ENCODE measurements around the gene GNE. TPM values are rescaled to one million over a fixed set of nuclear protein-coding genes. Genes with fewer than 3 reads are reported as not detected.

The GNE gene
- total and polyA plus RNA-seq, 7 experiments from 2014 or later = 6.4 to 18.5 (median 13.1) TPM

DNA sequence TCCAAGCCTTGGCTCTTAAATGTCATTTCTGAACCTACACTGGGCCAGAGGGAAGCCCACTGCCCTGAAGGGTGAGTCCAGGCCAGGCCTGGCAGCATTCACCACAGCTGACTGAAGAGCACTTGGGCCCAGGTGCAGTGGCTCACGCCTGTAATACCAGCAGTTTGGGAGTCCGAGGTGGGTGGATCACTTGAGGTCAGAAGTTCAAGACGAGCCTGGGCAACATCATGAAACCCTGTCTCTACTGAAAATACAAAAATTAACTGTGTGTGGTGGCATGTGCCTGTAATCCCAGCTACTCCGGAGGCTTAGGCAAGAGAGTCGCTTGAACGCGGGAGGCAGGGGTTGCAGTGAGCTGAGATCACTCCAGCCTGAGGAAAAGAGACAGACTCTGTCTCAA, 84.0 kb downstream of the GNE start:
- Histone ChIP-seq H3K36me3 (ENCODE audit: control insufficient read depth in 2 of 3, insufficient read depth in 3 of 3, low read length in 3 of 3) (no peaks in the 10 kb centered on the region), H3K27ac (ENCODE audit: low read depth, low read length) (no peak overlapping the region), H3K9me3 (ENCODE audit: control insufficient read depth in 2 of 3, low read length in 3 of 3) (no peaks in the 10 kb centered on the region), H3K4me3 (ENCODE audit: low read length) (no peak overlapping the region), H3K27me3 (ENCODE audit: control insufficient read depth in 2 of 2, insufficient read depth in 2 of 2, low read length in 2 of 2) (no peaks in the 10 kb centered on the region), H3K4me1 (ENCODE audit: control insufficient read depth in 2 of 2, insufficient read depth in 2 of 2, low read length in 2 of 2) (no peaks in the 10 kb centered on the region)
- Mint-ChIP-seq H3K27ac (no peak overlapping the region), H3K27me3 (peaks cover 0 to 9% (median 0%) of the 10 kb centered on the region in 5 donors), H3K9me3 (no peaks in the 10 kb centered on the region), H3K36me3 (no peaks in the 10 kb centered on the region), H3K4me3 (no peak overlapping the region), H3K4me1 (peaks cover 0 to 9% (median 0%) of the 10 kb centered on the region in 7 donors)
- CTCF ChIA-PET = interaction anchor here (0.6 kb wide), 1 partner anchor 71 kb away, joined by 4 read pairs; no protein-coding TSS in a partner anchor
- POLR2A ChIA-PET = interaction anchor here (0.6 kb wide), 1 partner anchor 403 kb away, joined by 6 read pairs; no protein-coding TSS in a partner anchor
- intact Hi-C loops (cut with micrococcal nuclease) = no loop called here
- ATAC-seq (no peak), DNase-seq (no peak)

DNA sequence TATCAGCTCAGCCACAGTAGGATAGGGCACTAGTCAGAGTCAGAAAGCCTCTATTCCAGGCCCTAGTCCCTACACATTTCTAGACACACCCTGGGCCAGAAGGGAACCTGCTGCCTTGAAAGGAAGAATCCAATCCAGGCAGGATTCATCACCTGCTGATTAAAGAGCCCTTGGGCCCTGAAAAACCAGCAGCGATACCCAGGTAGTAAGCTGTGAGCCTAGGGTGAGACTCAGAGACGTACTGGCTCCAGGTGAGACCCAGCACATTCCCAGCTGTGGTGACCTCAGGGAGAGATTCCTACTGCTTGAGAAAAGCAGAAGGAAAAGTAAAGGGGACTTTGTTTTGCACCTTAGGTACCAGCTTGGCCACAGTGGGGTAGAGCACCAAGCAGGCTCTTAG, 84.4 kb downstream of the GNE start:
- Histone ChIP-seq H3K4me1 (ENCODE audit: control insufficient read depth in 2 of 2, insufficient read depth in 2 of 2, low read length in 2 of 2) (no peaks in the 10 kb centered on the region), H3K27me3 (ENCODE audit: control insufficient read depth in 2 of 2, insufficient read depth in 2 of 2, low read length in 2 of 2) (no peaks in the 10 kb centered on the region), H3K27ac (ENCODE audit: low read depth, low read length) (no peak overlapping the region), H3K9me3 (ENCODE audit: control insufficient read depth in 2 of 3, low read length in 3 of 3) (no peaks in the 10 kb centered on the region), H3K36me3 (ENCODE audit: control insufficient read depth in 2 of 3, insufficient read depth in 3 of 3, low read length in 3 of 3) (no peaks in the 10 kb centered on the region), H3K4me3 (ENCODE audit: low read length) (no peak overlapping the region)
- Mint-ChIP-seq H3K4me3 (no peak overlapping the region), H3K9me3 (no peaks in the 10 kb centered on the region), H3K27ac (no peak overlapping the region), H3K36me3 (no peaks in the 10 kb centered on the region), H3K4me1 (peaks cover 0 to 5% (median 0%) of the 10 kb centered on the region in 7 donors), H3K27me3 (peaks cover 0 to 9% (median 0%) of the 10 kb centered on the region in 5 donors)
- ATAC-seq (no peak), DNase-seq (no peak)
- CTCF ChIA-PET = interaction anchor here (0.6 kb wide), 1 partner anchor 71 kb away, joined by 4 read pairs; no protein-coding TSS in a partner anchor
- intact Hi-C loops (cut with micrococcal nuclease) = no loop called here
- POLR2A ChIA-PET = interaction anchor here (0.6 kb wide), 1 partner anchor 403 kb away, joined by 6 read pairs; no protein-coding TSS in a partner anchor

DNA sequence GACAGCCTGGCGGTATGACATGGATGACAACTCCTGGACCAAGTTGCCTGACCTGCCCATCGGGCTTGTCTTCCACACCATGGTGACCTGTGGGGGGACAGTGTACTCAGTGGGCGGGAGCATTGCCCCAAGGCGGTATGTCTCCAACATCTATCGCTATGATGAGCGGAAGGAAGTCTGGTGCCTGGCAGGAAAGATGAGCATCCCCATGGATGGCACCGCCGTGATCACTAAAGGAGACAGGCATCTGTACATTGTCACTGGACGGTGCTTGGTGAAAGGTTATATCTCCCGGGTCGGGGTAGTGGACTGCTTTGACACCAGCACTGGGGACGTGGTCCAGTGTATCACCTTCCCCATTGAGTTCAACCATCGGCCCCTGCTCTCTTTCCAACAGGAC, 87.7 kb downstream of the GNE start:
- peaks cover 0 to 3% of the 10 kb centered on the region in 2 donors for H3K4me1 ChIP-seq (ENCODE audit: control insufficient read depth in 2 of 2, insufficient read depth in 2 of 2, low read length in 2 of 2)
- ChIA-PET CTCF (interaction anchor here (2.3 to 9.8 kb wide), 2 partner anchors 19 to 68 kb away, joined by 4 to 270 read pairs; no protein-coding TSS in a partner anchor), POLR2A (no interaction called here)
- ATAC-seq (no peak), DNase-seq (no peak)
- Mint-ChIP-seq H3K27me3 (peaks cover 0 to 12% (median 0%) of the 10 kb centered on the region in 5 donors), H3K36me3 (no peaks in the 10 kb centered on the region), H3K4me3 (no peak overlapping the region), H3K4me1 (peaks cover 0 to 8% (median 5%) of the 10 kb centered on the region in 7 donors), H3K27ac (no peak overlapping the region), H3K9me3 (no peaks in the 10 kb centered on the region)
- H3K27ac ChIP-seq (ENCODE audit: low read depth, low read length) = no peak overlapping the region
- no peaks in the 10 kb centered on the region for H3K9me3 ChIP-seq (ENCODE audit: control insufficient read depth in 2 of 3, low read length in 3 of 3)
- no peaks in the 10 kb centered on the region for H3K36me3 ChIP-seq (ENCODE audit: control insufficient read depth in 2 of 3, insufficient read depth in 3 of 3, low read length in 3 of 3)
- intact Hi-C loops (cut with micrococcal nuclease) = no loop called here
- H3K4me3 ChIP-seq (ENCODE audit: low read length) = no peak overlapping the region
- H3K27me3 ChIP-seq (ENCODE audit: control insufficient read depth in 2 of 2, insufficient read depth in 2 of 2, low read length in 2 of 2) = no peaks in the 10 kb centered on the region

DNA sequence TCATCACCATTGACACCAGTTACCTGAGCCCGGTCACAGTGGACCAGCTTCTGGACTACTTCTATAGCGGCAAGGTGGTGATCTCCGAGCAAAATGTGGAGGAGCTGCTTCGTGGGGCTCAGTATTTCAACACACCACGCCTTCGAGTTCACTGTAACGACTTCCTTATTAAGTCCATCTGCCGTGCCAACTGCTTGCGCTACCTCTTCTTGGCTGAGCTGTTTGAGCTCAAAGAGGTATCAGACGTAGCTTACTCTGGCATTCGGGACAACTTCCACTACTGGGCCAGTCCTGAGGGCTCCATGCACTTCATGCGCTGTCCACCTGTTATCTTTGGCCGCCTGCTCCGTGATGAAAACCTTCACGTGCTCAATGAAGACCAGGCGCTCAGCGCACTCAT, 88.5 kb downstream of the GNE start:
- ATAC-seq (no peak), DNase-seq (no peak)
- H3K9me3 Mint-ChIP-seq = no peaks in the 10 kb centered on the region
- H3K4me3 Mint-ChIP-seq = no peak overlapping the region
- Histone ChIP-seq H3K36me3 (ENCODE audit: control insufficient read depth in 2 of 3, insufficient read depth in 3 of 3, low read length in 3 of 3) (no peaks in the 10 kb centered on the region), H3K4me3 (ENCODE audit: low read length) (no peak overlapping the region), H3K27ac (ENCODE audit: low read depth, low read length) (no peak overlapping the region), H3K27me3 (ENCODE audit: control insufficient read depth in 2 of 2, insufficient read depth in 2 of 2, low read length in 2 of 2) (no peaks in the 10 kb centered on the region), H3K4me1 (ENCODE audit: control insufficient read depth in 2 of 2, insufficient read depth in 2 of 2, low read length in 2 of 2) (peaks cover 0 to 3% of the 10 kb centered on the region in 2 donors), H3K9me3 (ENCODE audit: control insufficient read depth in 2 of 3, low read length in 3 of 3) (no peaks in the 10 kb centered on the region)
- H3K36me3 Mint-ChIP-seq = no peaks in the 10 kb centered on the region
- H3K4me1 Mint-ChIP-seq = peaks cover 0 to 8% (median 6%) of the 10 kb centered on the region in 7 donors
- H3K27ac Mint-ChIP-seq = no peak overlapping the region
- ChIA-PET CTCF (interaction anchor here (1.4 to 9.8 kb wide), 3 partner anchors 18 to 67 kb away, joined by 3 to 270 read pairs (median 4); no protein-coding TSS in a partner anchor), POLR2A (interaction anchor here (0.6 to 1.2 kb wide), 2 partner anchors 18 to 25 kb away, joined by 3 read pairs; no protein-coding TSS in a partner anchor)
- peaks cover 0 to 16% (median 0%) of the 10 kb centered on the region in 5 donors for H3K27me3 Mint-ChIP-seq
- intact Hi-C loops (cut with micrococcal nuclease) = loop anchor here in 1 of 2 donors (5.0 kb wide), 2 partner anchors 47 to 132 kb away; partner anchors contain the start of gene RECK

- Mint-ChIP-seq H3K27me3 (peaks cover 0 to 16% (median 0%) of the 10 kb centered on the region in 5 donors), H3K9me3 (no peaks in the 10 kb centered on the region), H3K4me1 (peaks cover 0 to 10% (median 6%) of the 10 kb centered on the region in 7 donors), H3K36me3 (no peaks in the 10 kb centered on the region), H3K4me3 (peak within 1 kb of the TSS in 1 of 10 donors; percentile 22), H3K27ac (no peak within 1 kb of the TSS)
- ChIA-PET POLR2A (interaction anchor here (1.2 kb wide), 1 partner anchor 17 kb away, joined by 3 read pairs; no protein-coding TSS in a partner anchor), CTCF (interaction anchor here (0.9 to 9.8 kb wide), 5 partner anchors 17 to 76 kb away, joined by 3 to 270 read pairs (median 4); no protein-coding TSS in a partner anchor)
- Histone ChIP-seq H3K27me3 (ENCODE audit: control insufficient read depth in 2 of 2, insufficient read depth in 2 of 2, low read length in 2 of 2) (no peaks in the 10 kb centered on the region), H3K36me3 (ENCODE audit: control insufficient read depth in 2 of 3, insufficient read depth in 3 of 3, low read length in 3 of 3) (no peaks in the 10 kb centered on the region), H3K9me3 (ENCODE audit: control insufficient read depth in 2 of 3, low read length in 3 of 3) (no peaks in the 10 kb centered on the region), H3K4me3 (ENCODE audit: low read length) (no peak within 1 kb of the TSS), H3K4me1 (ENCODE audit: control insufficient read depth in 2 of 2, insufficient read depth in 2 of 2, low read length in 2 of 2) (peaks cover 0 to 3% of the 10 kb centered on the region in 2 donors), H3K27ac (ENCODE audit: low read depth, low read length) (no peak within 1 kb of the TSS)
- no peak for ATAC-seq
- no peak for DNase-seq
- intact Hi-C loops (cut with micrococcal nuclease) = loop anchor here in 1 of 2 donors (5.0 kb wide), 2 partner anchors 47 to 132 kb away; partner anchors contain the start of gene RECK
Observed at GRCh38 chr9:36169166-36169565, 89.1 kb downstream of the GNE start, which contains the start of gene CCIN. TSS of gene CCIN (plus strand) at chr9:36169388. CDS start at chr9:36169503, 115 bp downstream.

DNA sequence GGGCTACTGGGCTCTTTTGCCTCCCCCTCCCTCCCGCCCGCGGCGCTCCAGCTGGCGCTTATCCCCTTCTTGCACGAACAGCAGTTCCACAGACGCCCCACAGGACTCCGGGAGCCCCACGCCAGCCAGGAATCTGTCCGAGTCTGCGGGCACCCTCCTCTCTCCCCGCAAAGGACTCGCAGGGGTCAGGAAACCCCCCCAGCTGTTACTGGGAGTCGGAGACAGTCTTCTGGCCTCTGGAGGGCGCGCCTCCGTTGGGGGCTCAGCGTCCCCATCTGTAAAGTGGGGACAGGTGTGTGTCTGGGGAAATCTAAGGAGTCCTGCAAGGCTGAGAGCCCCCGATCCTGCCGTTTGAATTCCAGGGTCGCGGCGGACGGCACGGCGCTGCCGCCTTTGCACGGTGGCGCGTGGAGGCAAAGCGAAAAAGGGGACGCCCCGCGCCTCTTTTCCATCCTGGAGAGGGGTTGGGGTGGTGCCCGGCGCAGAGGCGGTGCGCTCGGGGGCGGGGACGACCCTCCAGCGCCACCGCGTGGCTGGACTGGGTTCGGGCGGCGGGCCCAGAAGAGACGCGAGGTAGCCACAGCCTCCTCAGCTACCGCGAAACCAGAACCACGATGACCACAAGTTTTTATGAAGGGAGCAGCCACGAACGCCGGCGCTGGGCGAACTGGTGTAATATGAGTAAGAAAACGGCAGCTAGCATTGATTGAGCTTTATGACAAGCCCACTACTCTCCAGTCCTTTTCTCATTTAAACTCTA, 91.9 kb downstream of the GNE start:
- ChIA-PET CTCF (interaction anchor here (0.5 to 9.8 kb wide), 21 partner anchors 10 to 1648 kb away, joined by 3 to 270 read pairs (median 4); partner anchors contain the start of genes CLTA and GLIPR2), POLR2A (interaction anchor here (0.8 to 1.1 kb wide), 2 partner anchors 30 to 63 kb away, joined by 3 to 6 read pairs; partner anchors contain the start of gene GLIPR2)
- ATAC-seq = peak; percentile 99
- Histone ChIP-seq H3K36me3 (ENCODE audit: control insufficient read depth in 2 of 3, insufficient read depth in 3 of 3, low read length in 3 of 3) (no peaks in the 10 kb centered on the region), H3K27ac (ENCODE audit: low read depth, low read length) (no peak overlapping the region), H3K27me3 (ENCODE audit: control insufficient read depth in 2 of 2, insufficient read depth in 2 of 2, low read length in 2 of 2) (no peaks in the 10 kb centered on the region), H3K4me3 (ENCODE audit: low read length) (peak overlapping the region; percentile 64), H3K4me1 (ENCODE audit: control insufficient read depth in 2 of 2, insufficient read depth in 2 of 2, low read length in 2 of 2) (peaks cover 0 to 3% of the 10 kb centered on the region in 2 donors), H3K9me3 (ENCODE audit: control insufficient read depth in 2 of 3, low read length in 3 of 3) (no peaks in the 10 kb centered on the region)
- peaks cover 2 to 17% (median 6%) of the 10 kb centered on the region in 7 donors for H3K4me1 Mint-ChIP-seq
- intact Hi-C loops (cut with micrococcal nuclease) = loop anchor here (1.0 to 5.0 kb wide), 9 partner anchors 14 to 211 kb away; partner anchors contain the start of genes GLIPR2 (in 2 of the 2), CLTA (in 1 of the 2) and RECK (in 1 of the 2)
- peak overlapping the region; percentile 47 to 69 (median 56) for H3K27ac Mint-ChIP-seq
- H3K9me3 Mint-ChIP-seq = no peaks in the 10 kb centered on the region
- H3K36me3 Mint-ChIP-seq = peaks cover 0 to 9% (median 4%) of the 10 kb centered on the region in 5 donors
- H3K27me3 Mint-ChIP-seq = peaks cover 0 to 14% (median 0%) of the 10 kb centered on the region in 5 donors
- peak overlapping the region; percentile 60 to 78 (median 70) for H3K4me3 Mint-ChIP-seq
- DNase-seq = peak; percentile 57 to 92 (median 76)

All from naive thymus-derived CD4-positive, alpha-beta T cell (primary cell).